ENCODE data around the gene NINJ2. TPM values are rescaled to one million over a fixed set of nuclear protein-coding genes. Genes with fewer than 3 reads are reported as not detected.

The NINJ2 gene
- total RNA-seq, 1 donor from 2014 or later = 0.76 TPM

GRCh38 chr12:536751-537245 is 126.4 kb downstream of the NINJ2 start:
- Mint-ChIP-seq H3K27ac (ENCODE audit: unreplicated experiment) (no peak overlapping the region), H3K27me3 (ENCODE audit: unreplicated experiment) (peaks cover 3% of the 10 kb centered on the region), H3K9me3 (ENCODE audit: unreplicated experiment) (peaks cover 1% of the 10 kb centered on the region), H3K4me3 (ENCODE audit: unreplicated experiment) (no peak overlapping the region), H3K36me3 (ENCODE audit: unreplicated experiment) (no peaks in the 10 kb centered on the region), H3K4me1 (ENCODE audit: low read depth, unreplicated experiment) (peaks cover 13% of the 10 kb centered on the region)
- TF ChIP-seq, protein P1, sequence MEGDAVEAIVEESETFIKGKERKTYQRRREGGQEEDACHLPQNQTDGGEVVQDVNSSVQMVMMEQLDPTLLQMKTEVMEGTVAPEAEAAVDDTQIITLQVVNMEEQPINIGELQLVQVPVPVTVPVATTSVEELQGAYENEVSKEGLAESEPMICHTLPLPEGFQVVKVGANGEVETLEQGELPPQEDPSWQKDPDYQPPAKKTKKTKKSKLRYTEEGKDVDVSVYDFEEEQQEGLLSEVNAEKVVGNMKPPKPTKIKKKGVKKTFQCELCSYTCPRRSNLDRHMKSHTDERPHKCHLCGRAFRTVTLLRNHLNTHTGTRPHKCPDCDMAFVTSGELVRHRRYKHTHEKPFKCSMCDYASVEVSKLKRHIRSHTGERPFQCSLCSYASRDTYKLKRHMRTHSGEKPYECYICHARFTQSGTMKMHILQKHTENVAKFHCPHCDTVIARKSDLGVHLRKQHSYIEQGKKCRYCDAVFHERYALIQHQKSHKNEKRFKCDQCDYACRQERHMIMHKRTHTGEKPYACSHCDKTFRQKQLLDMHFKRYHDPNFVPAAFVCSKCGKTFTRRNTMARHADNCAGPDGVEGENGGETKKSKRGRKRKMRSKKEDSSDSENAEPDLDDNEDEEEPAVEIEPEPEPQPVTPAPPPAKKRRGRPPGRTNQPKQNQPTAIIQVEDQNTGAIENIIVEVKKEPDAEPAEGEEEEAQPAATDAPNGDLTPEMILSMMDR (IDR thresholded peaks at IDR 0.05; ENCODE audit: partially characterized antibody, unreplicated experiment) = no peak
- no peak for DNase-seq

- TF ChIP-seq, protein P1 (IDR thresholded peaks at IDR 0.05; ENCODE audit: partially characterized antibody, unreplicated experiment) = no peak
- DNase-seq = no peak
- Mint-ChIP-seq H3K36me3 (ENCODE audit: unreplicated experiment) (peaks cover 9% of the 10 kb centered on the region), H3K27me3 (ENCODE audit: unreplicated experiment) (peaks cover 5% of the 10 kb centered on the region), H3K27ac (ENCODE audit: unreplicated experiment) (no peak overlapping the region), H3K9me3 (ENCODE audit: unreplicated experiment) (peaks cover 4% of the 10 kb centered on the region), H3K4me1 (ENCODE audit: low read depth, unreplicated experiment) (peaks cover 12% of the 10 kb centered on the region), H3K4me3 (ENCODE audit: unreplicated experiment) (no peak overlapping the region)
Observed at GRCh38 chr12:535396-535795, 127.8 kb downstream of the NINJ2 start.

- peaks cover 15% of the 10 kb centered on the region for H3K36me3 Mint-ChIP-seq (ENCODE audit: unreplicated experiment)
- no peak for DNase-seq
- peaks cover 6% of the 10 kb centered on the region for H3K9me3 Mint-ChIP-seq (ENCODE audit: unreplicated experiment)
- H3K4me3 Mint-ChIP-seq (ENCODE audit: unreplicated experiment) = no peak overlapping the region
- no peak overlapping the region for H3K27ac Mint-ChIP-seq (ENCODE audit: unreplicated experiment)
- H3K4me1 Mint-ChIP-seq (ENCODE audit: low read depth, unreplicated experiment) = peaks cover 9% of the 10 kb centered on the region
- TF ChIP-seq, protein P1 (IDR thresholded peaks at IDR 0.05; ENCODE audit: partially characterized antibody, unreplicated experiment) = no peak
- H3K27me3 Mint-ChIP-seq (ENCODE audit: unreplicated experiment) = peaks cover 5% of the 10 kb centered on the region
Observed at GRCh38 chr12:534216-534615, 129.0 kb downstream of the NINJ2 start.

DNA sequence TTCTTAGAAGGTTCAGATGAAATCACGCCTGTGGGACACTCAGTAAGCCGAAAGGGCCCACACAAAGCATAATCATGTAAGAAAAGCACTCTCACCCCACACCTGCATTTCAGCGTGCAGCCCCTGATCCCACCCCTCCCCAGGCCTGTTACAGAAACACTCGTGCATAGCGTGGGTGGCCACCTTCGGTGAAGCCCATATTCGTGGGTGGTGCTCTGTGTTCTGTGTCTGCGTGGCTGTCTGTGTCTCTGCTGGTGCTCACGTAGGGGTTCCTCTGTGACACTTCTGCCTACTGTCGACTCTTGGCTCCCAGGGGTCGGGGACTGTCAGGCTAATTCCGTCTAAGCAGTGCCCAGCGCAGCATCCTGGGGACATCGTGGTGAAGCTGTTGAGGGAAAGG is 129.5 kb downstream of the NINJ2 start:
- Mint-ChIP-seq H3K9me3 (ENCODE audit: unreplicated experiment) (peaks cover 11% of the 10 kb centered on the region), H3K36me3 (ENCODE audit: unreplicated experiment) (peaks cover 20% of the 10 kb centered on the region), H3K4me3 (ENCODE audit: unreplicated experiment) (no peak overlapping the region), H3K27ac (ENCODE audit: unreplicated experiment) (no peak overlapping the region), H3K27me3 (ENCODE audit: unreplicated experiment) (peaks cover 5% of the 10 kb centered on the region), H3K4me1 (ENCODE audit: low read depth, unreplicated experiment) (peaks cover 9% of the 10 kb centered on the region)
- TF ChIP-seq, protein P1 (IDR thresholded peaks at IDR 0.05; ENCODE audit: partially characterized antibody, unreplicated experiment) = no peak
- DNase-seq = no peak

GRCh38 chr12:532908-533565 is 130.2 kb downstream of the NINJ2 start:
- Mint-ChIP-seq H3K4me3 (ENCODE audit: unreplicated experiment) (no peak overlapping the region), H3K36me3 (ENCODE audit: unreplicated experiment) (peaks cover 22% of the 10 kb centered on the region), H3K27me3 (ENCODE audit: unreplicated experiment) (peaks cover 5% of the 10 kb centered on the region), H3K27ac (ENCODE audit: unreplicated experiment) (no peak overlapping the region), H3K9me3 (ENCODE audit: unreplicated experiment) (peaks cover 11% of the 10 kb centered on the region), H3K4me1 (ENCODE audit: low read depth, unreplicated experiment) (peaks cover 9% of the 10 kb centered on the region)
- no peak for DNase-seq
- TF ChIP-seq, protein P1 (IDR thresholded peaks at IDR 0.05; ENCODE audit: partially characterized antibody, unreplicated experiment) = no peak
